NB4 (cell line): ENCODE results near the gene ATXN3.

Experiments used
- DNase-seq: peaks from one replicate; pipeline ENCODE4 v3.0.0; 2010; ENCODE audit warnings: low read depth
- H3K4me3 ChIP-seq: one replicate; pipeline ENCODE4 v1.5.1; 2011; ENCODE audit warnings: mild to moderate bottlenecking, low read depth, low read length, moderate library complexity
- CTCF ChIP-seq: IDR thresholded peaks from one replicate; pipeline ENCODE4 v1.5.1; 2012; ENCODE audit warnings: low read depth, low read length
- MAX ChIP-seq: IDR thresholded peaks from 2 replicates; pipeline ENCODE4 v1.6.1; 2011; ENCODE audit warnings: low read depth, low read length
- MYC ChIP-seq: IDR thresholded peaks from 2 replicates; pipeline ENCODE4 v1.6.1; 2011; ENCODE audit warnings: low read depth, low read length
- POLR2A ChIP-seq: IDR thresholded peaks from 2 replicates; pipeline ENCODE4 v1.6.1; 2011; ENCODE audit warnings: mild to moderate bottlenecking; ENCODE audit not compliant: insufficient read length; ENCODE audit errors: extremely low read depth

ATXN3 gene

GRCh38 chr14:92026548-92027190 lies 79.7 kb downstream of the ATXN3 start:
- TF ChIP-seq MYC (no peak), POLR2A (no peak), CTCF (no peak), MAX (no peak)
- no peak overlapping the region for H3K4me3 ChIP-seq
- peak; percentile 8 for DNase-seq

DNA sequence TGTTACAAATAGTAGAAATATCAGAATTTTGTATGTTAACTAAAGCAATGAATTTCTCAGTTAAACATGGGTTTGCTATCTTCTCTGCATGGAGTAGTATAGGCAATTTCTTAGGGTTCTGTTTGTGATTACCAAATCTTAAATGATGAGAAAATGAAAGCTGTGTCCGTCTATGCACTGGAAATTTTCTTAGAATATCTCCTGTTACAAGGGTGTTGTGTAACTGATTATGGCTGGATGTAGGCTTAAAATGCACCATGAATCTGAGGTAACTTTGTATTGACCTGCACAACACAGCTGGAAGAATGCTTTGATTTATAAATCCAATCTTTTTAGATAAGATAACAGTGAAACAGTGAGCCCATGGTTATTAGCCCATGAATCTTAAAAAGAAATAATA lies 84.3 kb downstream of the ATXN3 start:
- TF ChIP-seq CTCF, result no peak
- no peak for TF ChIP-seq MYC
- TF ChIP-seq MAX, result no peak
- TF ChIP-seq POLR2A, result no peak
- no peak overlapping the region for H3K4me3 ChIP-seq
- no peak for DNase-seq

- H3K4me3 ChIP-seq, result no peak overlapping the region
- TF ChIP-seq CTCF, result no peak
- no peak for TF ChIP-seq MYC
- no peak for TF ChIP-seq POLR2A
- no peak for TF ChIP-seq MAX
- DNase-seq, result no peak
These were observed 84.9 kb downstream of the ATXN3 start for GRCh38 chr14:92021523-92021922.

DNA sequence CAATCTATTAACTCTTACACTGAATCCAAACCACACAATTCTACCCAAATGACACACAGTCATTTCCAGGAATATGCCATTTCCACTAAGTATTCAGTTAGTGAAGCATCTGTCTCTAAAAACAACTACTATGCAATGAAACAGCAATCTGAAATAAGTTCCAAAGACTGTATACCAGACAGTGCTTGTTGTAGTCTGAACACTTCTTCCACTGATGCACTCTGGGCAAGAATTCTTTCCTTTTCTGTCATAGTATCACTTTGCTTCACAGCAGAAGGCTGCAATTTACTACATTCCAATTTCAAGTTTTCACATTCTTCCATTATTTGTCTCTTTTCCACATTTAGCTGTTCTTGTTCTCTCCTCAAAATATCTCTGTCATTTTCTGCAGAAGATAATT lies 92.3 kb downstream of the ATXN3 start:
- DNase-seq, result no peak
- TF ChIP-seq POLR2A, result no peak
- TF ChIP-seq MAX, result no peak
- TF ChIP-seq MYC, result no peak
- TF ChIP-seq CTCF, result no peak
- no peak overlapping the region for H3K4me3 ChIP-seq

DNA sequence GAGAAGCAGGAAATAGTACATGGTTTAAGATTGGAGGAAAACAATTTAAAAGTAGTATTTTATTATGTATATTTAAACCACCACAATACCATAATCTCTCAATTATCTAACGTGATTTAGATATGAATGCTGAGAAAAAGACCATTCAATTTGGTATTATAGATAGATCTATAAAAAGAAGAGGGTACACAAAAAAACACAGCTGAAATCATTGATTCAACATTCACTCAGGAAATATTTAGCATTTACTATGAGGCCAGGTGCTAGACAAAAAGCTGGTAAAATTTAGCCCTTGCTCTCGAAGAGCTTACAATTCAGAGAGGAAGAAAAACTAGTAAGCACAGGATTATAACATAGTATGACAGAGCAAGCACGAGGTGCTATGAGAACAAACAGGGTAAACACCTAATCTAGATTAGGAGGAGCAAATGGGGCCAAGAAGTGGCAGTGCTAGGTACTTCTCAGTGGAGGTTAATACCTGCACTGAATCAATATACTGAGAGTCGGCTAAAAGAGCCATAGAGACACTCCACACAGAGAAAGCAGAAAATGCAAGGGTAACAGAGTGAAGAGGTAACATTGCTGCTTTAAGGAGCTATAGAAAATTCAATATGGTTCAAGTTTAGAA lies 94.1 kb downstream of the ATXN3 start:
- DNase-seq, result no peak
- TF ChIP-seq MYC, result no peak
- TF ChIP-seq POLR2A, result no peak
- no peak for TF ChIP-seq MAX
- no peak for TF ChIP-seq CTCF
- no peak overlapping the region for H3K4me3 ChIP-seq

DNA sequence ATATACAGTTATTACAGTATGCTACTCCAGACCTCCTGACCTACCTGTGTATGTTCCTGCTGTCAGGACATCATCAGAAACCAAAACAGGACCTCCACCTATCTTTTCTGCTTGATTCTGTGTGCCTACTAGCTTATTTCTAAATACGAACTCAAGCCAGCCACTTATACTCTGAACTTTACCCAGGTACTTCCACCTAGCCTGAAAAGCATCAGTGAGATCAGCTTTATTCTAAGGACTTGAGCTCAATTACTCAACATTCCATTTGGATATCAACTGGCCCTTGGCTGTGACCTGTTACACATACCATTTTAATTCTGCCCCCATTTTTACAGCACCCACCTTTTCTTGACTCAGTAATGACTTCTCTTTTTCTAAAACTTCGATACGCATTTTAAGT lies 95.7 kb downstream of the ATXN3 start:
- TF ChIP-seq CTCF (no peak), MYC (no peak), MAX (no peak), POLR2A (no peak)
- no peak overlapping the region for H3K4me3 ChIP-seq
- DNase-seq, result no peak
